Panc1 (cell line): ENCODE measurements around the gene DCC. TPM values are rescaled to one million over a fixed set of nuclear protein-coding genes. Genes with fewer than 3 reads are reported as not detected.

Source experiments
- ATAC-seq: fragments of 200-7000 bp; cut with Tn5 transposase; 2 replicates; pipeline ENCODE4 v1.9.1; 2020; ENCODE audit warnings: mild to moderate bottlenecking, moderate library complexity
- BruUV-seq: library from RNA; stranded (reverse); fragments of 400-500 nt; replicated peaks from 2 replicates; lab custom pipeline; 2021; lab: Mats Ljungman, UMichigan
- CTCF ChIA-PET: fragments of 300-600 bp; sonication (Branson Sonifier 250); formaldehyde crosslinking; loops from one replicate; lab custom pipeline; 2022; ENCODE audit warnings: antibody characterized with exemption; lab: Charles Lee
- POLR2A ChIA-PET: fragments of 300-600 bp; sonication (Branson Sonifier 250); formaldehyde crosslinking; loops from one replicate; lab custom pipeline; 2022; ENCODE audit warnings: antibody characterized with exemption; lab: Charles Lee
- DNase-seq: peaks from one replicate; pipeline ENCODE4 v3.0.0-alpha.2; 2010; ENCODE audit warnings: low read depth, low spot score
- H3K27ac ChIP-seq: 2 replicates; pipeline ENCODE4 v1.5.1; 2011; ENCODE audit warnings: mild to moderate bottlenecking, low read length, inconsistent platforms
- H3K27me3 ChIP-seq: fragments of 200-500 bp; sonication (Bioruptor generic); 2 replicates; pipeline ENCODE4 v1.6.0; 2014; ENCODE audit warnings: low read length, inconsistent platforms; ENCODE audit not compliant: control insufficient read depth, insufficient read depth
- H3K36me3 ChIP-seq: fragments of 200-500 bp; sonication (Bioruptor generic); 2 replicates; pipeline ENCODE4 v1.5.1; 2014; ENCODE audit warnings: inconsistent platforms, mild to moderate bottlenecking, low read length, moderate library complexity; ENCODE audit not compliant: control insufficient read depth, insufficient read depth
- H3K4me1 ChIP-seq: 2 replicates; pipeline ENCODE4 v1.5.1; 2011; ENCODE audit warnings: inconsistent platforms, mild to moderate bottlenecking, low read length, moderate library complexity; ENCODE audit not compliant: control insufficient read depth, insufficient read depth
- H3K4me3 ChIP-seq, 2 experiments: 2 replicates each; pipeline ENCODE4 v1.5.1; 2011 to 2012; ENCODE audit warnings: low read depth in 2 of 2, low read length in 2 of 2, mild to moderate bottlenecking in 2 of 2, inconsistent platforms in 1 of 2, moderate library complexity in 1 of 2
- H3K9me3 ChIP-seq: fragments of 200-500 bp; sonication (Bioruptor generic); 2 replicates; pipeline ENCODE4 v1.5.1; 2014; ENCODE audit warnings: low read depth, mild to moderate bottlenecking, inconsistent platforms, low read length, moderate library complexity; ENCODE audit not compliant: control insufficient read depth, insufficient read depth
- POLR2AphosphoS5 ChIP-seq: IDR thresholded peaks from 2 replicates; pipeline ENCODE4 v1.6.1; 2012; ENCODE audit warnings: mild to moderate bottlenecking, low read depth, low read length, moderate library complexity
- SIN3A ChIP-seq: IDR thresholded peaks from 2 replicates; pipeline ENCODE4 v1.6.1; 2012; ENCODE audit warnings: low read depth, mild to moderate bottlenecking, low read length, moderate library complexity, borderline replicate concordance; ENCODE audit not compliant: insufficient read depth
- in situ Hi-C: cut with HindIII; loops from 2 replicates; pipeline ENCODE4 v1.10.0; 2016; ENCODE audit warnings: low sequenced_read_pairs, low pct_unique_long_range_greater_than_20kb
- intact Hi-C: fragments of 100-400 bp; cut with micrococcal nuclease; formaldehyde crosslinking; loops from one replicate; pipeline ENCODE4 v1.10.0; 2022; ENCODE audit not compliant: unreplicated experiment
- microRNA-seq: library from miRNA; unstranded; fragments of <30 nt; microRNA quantifications from one replicate; pipeline ENCODE4 v1.1.0, GENCODE V29; 2020; ENCODE audit not compliant: unreplicated experiment
- total RNA-seq: library from RNA; stranded (reverse); gene quantifications from one replicate; pipeline ENCODE4 v1.2.1, GENCODE V29; 2021; ENCODE audit not compliant: unreplicated experiment
- TF ChIP-seq, protein P1 (sequence below), 2 experiments: IDR thresholded peaks; 2 replicates each; pipeline ENCODE4 v1.6.1; 2011 to 2012; ENCODE audit warnings: low read depth in 2 of 2, control low read depth in 1 of 2, low read length in 1 of 2, mild to moderate bottlenecking in 1 of 2, moderate library complexity in 1 of 2; ENCODE audit not compliant: insufficient read depth in 1 of 2
- TF ChIP-seq, protein P2 (sequence below): fragments of 450-650 bp; IDR thresholded peaks from 2 replicates; pipeline ENCODE4 v1.5.1; 2017; ENCODE audit warnings: mild to moderate bottlenecking

DCC gene
- total RNA-seq, 1 experiment from 2014 or later: not detected

DNA sequence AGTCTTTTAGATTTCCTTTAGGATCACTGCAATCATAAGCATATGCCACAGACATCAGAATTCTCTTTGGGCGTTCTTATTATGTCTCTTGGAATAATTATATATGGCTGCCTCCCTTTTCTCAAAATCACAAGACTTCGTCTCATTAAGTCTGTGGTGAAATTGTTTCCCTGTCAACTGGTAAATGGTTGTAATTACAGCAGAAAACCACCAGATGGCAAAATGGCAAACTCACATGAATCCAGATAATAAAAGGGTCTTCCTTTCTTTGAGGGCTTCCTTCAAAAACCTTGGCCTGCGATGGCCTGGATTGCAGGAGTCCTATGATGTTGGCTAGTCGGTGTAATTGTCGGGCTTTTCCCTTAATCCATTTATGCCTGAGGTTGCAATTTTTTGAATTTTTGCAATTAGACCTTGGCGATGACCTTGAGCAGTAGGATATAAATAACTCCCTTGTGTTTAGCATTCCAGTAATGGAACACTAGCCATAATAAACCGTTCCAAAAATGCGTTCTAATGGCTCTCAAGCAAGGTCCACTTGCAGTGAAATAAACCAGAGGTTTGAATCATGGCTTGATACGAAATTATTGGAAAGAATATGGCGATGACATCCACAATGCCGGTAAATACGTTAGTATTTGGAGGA lies 1228.1 kb downstream of the DCC start:
- Histone ChIP-seq H3K27ac (no peak overlapping the region), H3K9me3 (no peaks in the 10 kb centered on the region), H3K27me3 (no peaks in the 10 kb centered on the region), H3K4me1 (no peaks in the 10 kb centered on the region), H3K4me3 (no peak overlapping the region), H3K36me3 (no peaks in the 10 kb centered on the region)
- DNase-seq: no peak
- in situ Hi-C loops (no loop called here), intact Hi-C loops (loop anchor here (2.0 kb wide), 1 partner anchor 551 kb away; no protein-coding TSS in a partner anchor)
- CTCF ChIA-PET: no interaction called here
- TF ChIP-seq, protein P1, sequence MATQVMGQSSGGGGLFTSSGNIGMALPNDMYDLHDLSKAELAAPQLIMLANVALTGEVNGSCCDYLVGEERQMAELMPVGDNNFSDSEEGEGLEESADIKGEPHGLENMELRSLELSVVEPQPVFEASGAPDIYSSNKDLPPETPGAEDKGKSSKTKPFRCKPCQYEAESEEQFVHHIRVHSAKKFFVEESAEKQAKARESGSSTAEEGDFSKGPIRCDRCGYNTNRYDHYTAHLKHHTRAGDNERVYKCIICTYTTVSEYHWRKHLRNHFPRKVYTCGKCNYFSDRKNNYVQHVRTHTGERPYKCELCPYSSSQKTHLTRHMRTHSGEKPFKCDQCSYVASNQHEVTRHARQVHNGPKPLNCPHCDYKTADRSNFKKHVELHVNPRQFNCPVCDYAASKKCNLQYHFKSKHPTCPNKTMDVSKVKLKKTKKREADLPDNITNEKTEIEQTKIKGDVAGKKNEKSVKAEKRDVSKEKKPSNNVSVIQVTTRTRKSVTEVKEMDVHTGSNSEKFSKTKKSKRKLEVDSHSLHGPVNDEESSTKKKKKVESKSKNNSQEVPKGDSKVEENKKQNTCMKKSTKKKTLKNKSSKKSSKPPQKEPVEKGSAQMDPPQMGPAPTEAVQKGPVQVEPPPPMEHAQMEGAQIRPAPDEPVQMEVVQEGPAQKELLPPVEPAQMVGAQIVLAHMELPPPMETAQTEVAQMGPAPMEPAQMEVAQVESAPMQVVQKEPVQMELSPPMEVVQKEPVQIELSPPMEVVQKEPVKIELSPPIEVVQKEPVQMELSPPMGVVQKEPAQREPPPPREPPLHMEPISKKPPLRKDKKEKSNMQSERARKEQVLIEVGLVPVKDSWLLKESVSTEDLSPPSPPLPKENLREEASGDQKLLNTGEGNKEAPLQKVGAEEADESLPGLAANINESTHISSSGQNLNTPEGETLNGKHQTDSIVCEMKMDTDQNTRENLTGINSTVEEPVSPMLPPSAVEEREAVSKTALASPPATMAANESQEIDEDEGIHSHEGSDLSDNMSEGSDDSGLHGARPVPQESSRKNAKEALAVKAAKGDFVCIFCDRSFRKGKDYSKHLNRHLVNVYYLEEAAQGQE (IDR thresholded peaks at IDR 0.05; ENCODE audit: insufficient read depth in 1 of 2, low read depth in 2 of 2, low read length in 1 of 2): no peak
- TF ChIP-seq SIN3A: no peak
- TF ChIP-seq, protein P2, sequence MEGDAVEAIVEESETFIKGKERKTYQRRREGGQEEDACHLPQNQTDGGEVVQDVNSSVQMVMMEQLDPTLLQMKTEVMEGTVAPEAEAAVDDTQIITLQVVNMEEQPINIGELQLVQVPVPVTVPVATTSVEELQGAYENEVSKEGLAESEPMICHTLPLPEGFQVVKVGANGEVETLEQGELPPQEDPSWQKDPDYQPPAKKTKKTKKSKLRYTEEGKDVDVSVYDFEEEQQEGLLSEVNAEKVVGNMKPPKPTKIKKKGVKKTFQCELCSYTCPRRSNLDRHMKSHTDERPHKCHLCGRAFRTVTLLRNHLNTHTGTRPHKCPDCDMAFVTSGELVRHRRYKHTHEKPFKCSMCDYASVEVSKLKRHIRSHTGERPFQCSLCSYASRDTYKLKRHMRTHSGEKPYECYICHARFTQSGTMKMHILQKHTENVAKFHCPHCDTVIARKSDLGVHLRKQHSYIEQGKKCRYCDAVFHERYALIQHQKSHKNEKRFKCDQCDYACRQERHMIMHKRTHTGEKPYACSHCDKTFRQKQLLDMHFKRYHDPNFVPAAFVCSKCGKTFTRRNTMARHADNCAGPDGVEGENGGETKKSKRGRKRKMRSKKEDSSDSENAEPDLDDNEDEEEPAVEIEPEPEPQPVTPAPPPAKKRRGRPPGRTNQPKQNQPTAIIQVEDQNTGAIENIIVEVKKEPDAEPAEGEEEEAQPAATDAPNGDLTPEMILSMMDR: peak; percentile 49
- no peak for TF ChIP-seq POLR2AphosphoS5
- no peak for ATAC-seq
- POLR2A ChIA-PET: no interaction called here
- no TSS peak for BruUV-seq

Small RNA genes lying within 50 kb of the gene (microRNA-seq; reads per million reads assigned to microRNA genes)
- gene MIR4528: not detected
